Stimulated activated CD4-positive, alpha-beta T cell treated with anti-CD3 and anti-CD28 coated beads, TNF-alpha, amount 100 ng/mL, for 1 hour (primary cell): ENCODE data around the gene SELENOV.

Source experiments
- DNase-seq, 3 donors: peaks; one replicate each; pipeline ENCODE4 v3.0.0-alpha.2; 2020; ENCODE audit warnings: low read depth in 3 of 3, low spot score in 1 of 3

Gene SELENOV

DNA sequence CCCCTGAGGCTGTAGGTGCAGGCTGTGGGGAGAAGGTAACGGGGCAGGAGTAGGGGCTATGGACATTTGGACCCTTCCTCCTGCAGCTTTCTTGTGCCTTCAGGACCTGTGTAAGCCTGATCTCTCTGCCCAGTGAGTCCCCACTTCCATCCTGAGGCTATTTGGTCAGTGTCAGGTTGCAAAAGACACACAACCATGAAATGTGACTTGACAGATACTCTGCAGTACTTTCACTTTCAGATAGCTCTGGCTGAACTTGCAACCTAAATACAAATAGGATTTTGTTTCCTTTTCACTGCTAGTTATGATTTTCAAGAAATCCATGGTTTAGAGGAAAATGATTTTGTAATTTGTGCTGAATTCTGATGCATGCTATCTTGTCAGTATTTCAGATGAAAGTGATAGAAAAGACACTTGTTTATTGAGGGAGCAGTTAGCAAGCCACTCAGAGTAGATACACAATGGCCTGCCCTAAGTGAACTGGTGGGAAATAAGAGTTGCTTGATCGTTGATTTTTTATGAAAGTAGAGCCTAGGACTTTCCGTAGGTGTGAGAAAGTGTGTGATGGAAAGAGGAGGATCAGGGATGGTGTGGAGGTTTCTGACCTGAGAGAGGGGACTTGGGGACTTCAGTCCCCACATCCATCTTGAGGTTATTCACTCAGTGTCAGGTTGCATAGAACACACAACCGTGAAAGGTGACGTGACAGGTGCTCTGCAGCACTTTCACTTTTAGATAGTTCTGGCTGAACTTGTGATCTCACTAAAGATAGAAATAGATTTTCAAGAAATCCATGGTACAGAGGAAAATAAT, 43.1 kb downstream of the SELENOV start:
- DNase-seq, result no peak

DNA sequence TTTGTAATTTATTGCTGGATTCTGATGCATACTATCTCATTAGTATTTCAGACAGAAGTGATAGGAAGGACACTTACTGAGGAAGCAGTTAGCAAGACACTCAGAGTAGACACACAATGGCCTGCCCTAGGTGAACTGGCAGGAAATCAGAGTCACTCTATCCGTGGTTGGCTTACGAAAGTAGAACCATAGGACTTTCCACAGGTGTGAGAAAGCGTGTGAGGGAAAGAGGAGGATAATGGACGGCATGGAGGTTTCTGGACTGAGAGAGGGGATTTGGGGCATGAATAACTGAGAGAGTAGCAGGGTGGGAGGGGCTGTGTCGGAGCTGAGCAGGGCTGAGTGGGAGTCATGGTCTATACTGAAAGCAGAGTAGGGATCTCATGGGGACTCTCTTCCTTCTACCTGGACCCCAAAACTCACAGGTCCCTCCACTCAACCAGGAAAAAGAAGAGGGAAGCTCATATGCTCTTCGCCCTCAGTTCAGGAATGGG, 43.7 kb downstream of the SELENOV start:
- no peak for DNase-seq

DNA sequence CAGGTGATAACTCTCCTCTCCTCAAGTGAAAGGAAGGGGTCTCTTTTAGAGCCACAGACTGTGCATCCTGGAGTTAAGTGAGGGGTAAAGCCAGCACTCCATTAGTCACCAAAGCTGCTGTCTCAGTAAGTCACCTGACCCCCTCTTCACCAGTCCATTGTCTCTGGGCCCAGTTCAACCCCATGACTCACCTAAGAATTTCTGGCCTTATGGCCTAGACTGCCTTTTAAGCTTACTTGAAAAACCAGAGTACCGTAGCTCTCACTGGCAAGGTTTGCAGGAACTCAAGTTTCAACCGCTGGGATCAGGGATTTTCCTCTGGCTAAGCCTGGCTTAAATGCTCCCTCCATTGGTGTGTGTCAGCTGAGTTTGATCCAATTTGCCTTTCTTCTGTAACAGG, 48.5 kb downstream of the SELENOV start:
- DNase-seq, result no peak

DNA sequence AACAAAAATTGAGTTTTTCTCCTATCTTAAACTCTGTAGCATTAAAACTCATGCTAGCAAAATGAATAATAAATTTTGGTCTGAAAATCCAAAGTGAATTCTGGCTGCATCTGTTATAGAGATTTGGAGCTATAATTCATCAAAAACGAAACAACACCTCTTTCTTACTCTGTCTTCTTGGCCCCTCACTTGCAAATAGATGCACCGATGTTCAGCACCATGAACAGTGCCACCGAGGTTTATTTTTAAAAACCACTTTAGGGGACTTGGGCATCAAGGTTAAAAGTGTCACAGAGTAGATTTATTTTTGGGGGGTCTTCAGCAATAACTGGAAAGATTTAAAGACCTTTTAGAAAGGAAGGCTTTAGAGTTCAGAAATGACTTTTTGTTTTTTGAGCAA, 51.1 kb downstream of the SELENOV start:
- no peak for DNase-seq

DNA sequence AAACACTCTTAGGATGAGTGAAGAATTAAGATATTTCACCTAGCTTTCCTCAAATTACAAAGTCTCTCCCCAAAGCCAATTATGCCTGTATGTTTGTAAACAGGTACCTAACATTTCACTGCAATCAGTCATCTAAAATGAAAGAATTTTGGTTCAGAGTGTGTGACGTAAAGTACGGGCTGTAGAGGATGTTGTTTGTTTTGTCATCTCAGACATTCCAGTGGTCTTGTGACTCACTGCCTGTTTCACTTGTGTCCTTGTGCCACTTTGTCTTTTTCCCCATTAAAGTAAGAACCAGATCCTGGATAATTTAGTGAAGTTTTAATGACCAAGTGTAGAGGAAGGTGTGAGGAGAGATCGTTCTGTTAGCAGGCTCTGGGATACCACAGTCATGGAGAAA, 53.7 kb downstream of the SELENOV start:
- DNase-seq, result no peak
